Panc1 (cell line): ENCODE results near the gene CNKSR3. TPM values are rescaled to one million over a fixed set of nuclear protein-coding genes. Genes with fewer than 3 reads are reported as not detected.
A peak's percentile ranks its signal among the peaks of the same experiment; 100 is the strongest.

Experiments used
- ATAC-seq: fragments of 200-7000 bp; cut with Tn5 transposase; 2 replicates; pipeline ENCODE4 v1.9.1; 2020; ENCODE audit warnings: mild to moderate bottlenecking, moderate library complexity
- BruUV-seq: library from RNA; stranded (reverse); fragments of 400-500 nt; replicated peaks from 2 replicates; lab custom pipeline; 2021; lab: Mats Ljungman, UMichigan
- CTCF ChIA-PET: fragments of 300-600 bp; sonication (Branson Sonifier 250); formaldehyde crosslinking; loops from one replicate; lab custom pipeline; 2022; ENCODE audit warnings: antibody characterized with exemption; lab: Charles Lee
- POLR2A ChIA-PET: fragments of 300-600 bp; sonication (Branson Sonifier 250); formaldehyde crosslinking; loops from one replicate; lab custom pipeline; 2022; ENCODE audit warnings: antibody characterized with exemption; lab: Charles Lee
- DNase-seq: peaks from one replicate; pipeline ENCODE4 v3.0.0-alpha.2; 2010; ENCODE audit warnings: low read depth, low spot score
- H3K27ac ChIP-seq: 2 replicates; pipeline ENCODE4 v1.5.1; 2011; ENCODE audit warnings: mild to moderate bottlenecking, low read length, inconsistent platforms
- H3K27me3 ChIP-seq: fragments of 200-500 bp; sonication (Bioruptor generic); 2 replicates; pipeline ENCODE4 v1.6.0; 2014; ENCODE audit warnings: low read length, inconsistent platforms; ENCODE audit not compliant: control insufficient read depth, insufficient read depth
- H3K36me3 ChIP-seq: fragments of 200-500 bp; sonication (Bioruptor generic); 2 replicates; pipeline ENCODE4 v1.5.1; 2014; ENCODE audit warnings: inconsistent platforms, mild to moderate bottlenecking, low read length, moderate library complexity; ENCODE audit not compliant: control insufficient read depth, insufficient read depth
- H3K4me1 ChIP-seq: 2 replicates; pipeline ENCODE4 v1.5.1; 2011; ENCODE audit warnings: inconsistent platforms, mild to moderate bottlenecking, low read length, moderate library complexity; ENCODE audit not compliant: control insufficient read depth, insufficient read depth
- H3K4me3 ChIP-seq, 2 experiments: 2 replicates each; pipeline ENCODE4 v1.5.1; 2011 to 2012; ENCODE audit warnings: low read depth in 2 of 2, low read length in 2 of 2, mild to moderate bottlenecking in 2 of 2, inconsistent platforms in 1 of 2, moderate library complexity in 1 of 2
- H3K9me3 ChIP-seq: fragments of 200-500 bp; sonication (Bioruptor generic); 2 replicates; pipeline ENCODE4 v1.5.1; 2014; ENCODE audit warnings: low read depth, mild to moderate bottlenecking, inconsistent platforms, low read length, moderate library complexity; ENCODE audit not compliant: control insufficient read depth, insufficient read depth
- CTCF ChIP-seq: fragments of 450-650 bp; IDR thresholded peaks from 2 replicates; pipeline ENCODE4 v1.5.1; 2017; ENCODE audit warnings: mild to moderate bottlenecking
- POLR2AphosphoS5 ChIP-seq: IDR thresholded peaks from 2 replicates; pipeline ENCODE4 v1.6.1; 2012; ENCODE audit warnings: mild to moderate bottlenecking, low read depth, low read length, moderate library complexity
- REST ChIP-seq, 2 experiments: IDR thresholded peaks; 2 replicates each; pipeline ENCODE4 v1.6.1; 2011 to 2012; ENCODE audit warnings: low read depth in 2 of 2, control low read depth in 1 of 2, low read length in 1 of 2, mild to moderate bottlenecking in 1 of 2, moderate library complexity in 1 of 2; ENCODE audit not compliant: insufficient read depth in 1 of 2
- SIN3A ChIP-seq: IDR thresholded peaks from 2 replicates; pipeline ENCODE4 v1.6.1; 2012; ENCODE audit warnings: low read depth, mild to moderate bottlenecking, low read length, moderate library complexity, borderline replicate concordance; ENCODE audit not compliant: insufficient read depth
- TCF7L2 ChIP-seq: IDR thresholded peaks from 2 replicates; pipeline ENCODE4 v1.6.1; 2011; ENCODE audit warnings: mild to moderate bottlenecking, low read depth, low read length, inconsistent platforms
- in situ Hi-C: cut with HindIII; loops from 2 replicates; pipeline ENCODE4 v1.10.0; 2016; ENCODE audit warnings: low sequenced_read_pairs, low pct_unique_long_range_greater_than_20kb
- intact Hi-C: fragments of 100-400 bp; cut with micrococcal nuclease; formaldehyde crosslinking; loops from one replicate; pipeline ENCODE4 v1.10.0; 2022; ENCODE audit not compliant: unreplicated experiment
- total RNA-seq: library from RNA; stranded (reverse); gene quantifications from one replicate; pipeline ENCODE4 v1.2.1, GENCODE V29; 2021; ENCODE audit not compliant: unreplicated experiment

CNKSR3 gene
- total RNA-seq, 1 experiment from 2014 or later: 18.2 TPM

GRCh38 chr6:154487367-154488247 lies 22.9 kb downstream of the CNKSR3 start:
- no peak for DNase-seq
- no peak for ATAC-seq
- H3K27me3 ChIP-seq: no peaks in the 10 kb centered on the region
- no TSS peak for BruUV-seq
- H3K27ac ChIP-seq: peak overlapping the region; percentile 35; the same call in 1 of the 2 replicates
- intact Hi-C loops (no loop called here), in situ Hi-C loops (no loop called here)
- POLR2A ChIA-PET: no interaction called here
- TF ChIP-seq SIN3A (no peak), CTCF (no peak), POLR2AphosphoS5 (no peak), REST (IDR thresholded peaks at IDR 0.05; ENCODE audit: insufficient read depth in 1 of 2, low read depth in 2 of 2, low read length in 1 of 2) (no peak), TCF7L2 (no peak)
- H3K4me1 ChIP-seq: peaks cover 17% of the 10 kb centered on the region
- H3K36me3 ChIP-seq: no peaks in the 10 kb centered on the region
- no peak overlapping the region for H3K4me3 ChIP-seq
- no peaks in the 10 kb centered on the region for H3K9me3 ChIP-seq
- CTCF ChIA-PET: no interaction called here

- ChIA-PET POLR2A (no interaction called here), CTCF (no interaction called here)
- ATAC-seq (no peak), DNase-seq (no peak)
- no peak overlapping the region for H3K27ac ChIP-seq
- H3K9me3 ChIP-seq: no peaks in the 10 kb centered on the region
- no TSS peak for BruUV-seq
- peaks cover 22% of the 10 kb centered on the region for H3K4me1 ChIP-seq
- H3K36me3 ChIP-seq: no peaks in the 10 kb centered on the region
- intact Hi-C loops: no loop called here
- H3K27me3 ChIP-seq: no peaks in the 10 kb centered on the region
- TF ChIP-seq CTCF (no peak), SIN3A (no peak), POLR2AphosphoS5 (no peak), REST (IDR thresholded peaks at IDR 0.05; ENCODE audit: insufficient read depth in 1 of 2, low read depth in 2 of 2, low read length in 1 of 2) (no peak), TCF7L2 (no peak)
- H3K4me3 ChIP-seq: no peak overlapping the region
- in situ Hi-C loops: no loop called here
Measured at GRCh38 chr6:154485815-154486214, 24.7 kb downstream of the CNKSR3 start.
